ENCODE results near the gene SCFD2.

DNA sequence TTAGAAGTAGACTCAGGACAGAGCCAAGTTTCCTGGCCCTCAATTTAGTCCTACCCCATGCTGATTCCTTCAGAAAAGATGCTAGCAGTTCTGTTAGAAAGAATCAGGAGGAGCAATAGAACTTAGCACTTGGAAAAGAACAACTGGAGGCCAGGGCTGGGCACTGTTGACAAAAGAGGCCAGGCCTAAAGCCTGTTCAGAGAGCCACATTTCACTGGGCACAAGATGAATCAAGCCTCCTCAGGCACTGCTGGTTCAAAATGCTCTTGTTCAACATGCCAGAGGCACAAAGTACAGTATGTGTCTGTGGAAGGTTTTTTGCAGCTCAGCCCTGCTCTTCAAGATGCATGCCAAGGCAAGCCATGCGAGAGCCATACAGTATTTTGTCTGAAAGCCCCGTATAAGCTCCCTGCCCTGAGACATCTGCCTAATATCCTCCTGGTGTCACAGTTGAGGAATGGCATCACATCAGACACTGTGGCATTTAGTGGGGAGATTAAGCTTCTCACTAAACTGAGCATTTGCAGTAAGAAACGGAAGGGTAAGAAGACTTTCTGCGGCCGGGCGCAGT is 450.0 kb downstream of the SCFD2 start:
- TF ChIP-seq POLR2A (IDR thresholded peaks at IDR 0.05) (no peak), POLR2AphosphoS5 (IDR thresholded peaks at IDR 0.05) (no peak)
- TF ChIP-seq, protein P1, sequence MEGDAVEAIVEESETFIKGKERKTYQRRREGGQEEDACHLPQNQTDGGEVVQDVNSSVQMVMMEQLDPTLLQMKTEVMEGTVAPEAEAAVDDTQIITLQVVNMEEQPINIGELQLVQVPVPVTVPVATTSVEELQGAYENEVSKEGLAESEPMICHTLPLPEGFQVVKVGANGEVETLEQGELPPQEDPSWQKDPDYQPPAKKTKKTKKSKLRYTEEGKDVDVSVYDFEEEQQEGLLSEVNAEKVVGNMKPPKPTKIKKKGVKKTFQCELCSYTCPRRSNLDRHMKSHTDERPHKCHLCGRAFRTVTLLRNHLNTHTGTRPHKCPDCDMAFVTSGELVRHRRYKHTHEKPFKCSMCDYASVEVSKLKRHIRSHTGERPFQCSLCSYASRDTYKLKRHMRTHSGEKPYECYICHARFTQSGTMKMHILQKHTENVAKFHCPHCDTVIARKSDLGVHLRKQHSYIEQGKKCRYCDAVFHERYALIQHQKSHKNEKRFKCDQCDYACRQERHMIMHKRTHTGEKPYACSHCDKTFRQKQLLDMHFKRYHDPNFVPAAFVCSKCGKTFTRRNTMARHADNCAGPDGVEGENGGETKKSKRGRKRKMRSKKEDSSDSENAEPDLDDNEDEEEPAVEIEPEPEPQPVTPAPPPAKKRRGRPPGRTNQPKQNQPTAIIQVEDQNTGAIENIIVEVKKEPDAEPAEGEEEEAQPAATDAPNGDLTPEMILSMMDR (IDR thresholded peaks at IDR 0.05), result no peak
